NB4 (cell line): ENCODE results near the gene NENF.

Source experiments
- MYC ChIP-seq: IDR thresholded peaks from 2 replicates; pipeline ENCODE4 v1.6.1; 2011; ENCODE audit warnings: low read depth, low read length
- POLR2A ChIP-seq: IDR thresholded peaks from 2 replicates; pipeline ENCODE4 v1.6.1; 2011; ENCODE audit warnings: mild to moderate bottlenecking; ENCODE audit not compliant: insufficient read length; ENCODE audit errors: extremely low read depth
- TF ChIP-seq, protein P1 (sequence below): IDR thresholded peaks from one replicate; pipeline ENCODE4 v1.5.1; 2012; ENCODE audit warnings: low read depth, low read length
- TF ChIP-seq, protein P2 (sequence below): IDR thresholded peaks from 2 replicates; pipeline ENCODE4 v1.6.1; 2011; ENCODE audit warnings: low read depth, low read length

- TF ChIP-seq, protein P1, sequence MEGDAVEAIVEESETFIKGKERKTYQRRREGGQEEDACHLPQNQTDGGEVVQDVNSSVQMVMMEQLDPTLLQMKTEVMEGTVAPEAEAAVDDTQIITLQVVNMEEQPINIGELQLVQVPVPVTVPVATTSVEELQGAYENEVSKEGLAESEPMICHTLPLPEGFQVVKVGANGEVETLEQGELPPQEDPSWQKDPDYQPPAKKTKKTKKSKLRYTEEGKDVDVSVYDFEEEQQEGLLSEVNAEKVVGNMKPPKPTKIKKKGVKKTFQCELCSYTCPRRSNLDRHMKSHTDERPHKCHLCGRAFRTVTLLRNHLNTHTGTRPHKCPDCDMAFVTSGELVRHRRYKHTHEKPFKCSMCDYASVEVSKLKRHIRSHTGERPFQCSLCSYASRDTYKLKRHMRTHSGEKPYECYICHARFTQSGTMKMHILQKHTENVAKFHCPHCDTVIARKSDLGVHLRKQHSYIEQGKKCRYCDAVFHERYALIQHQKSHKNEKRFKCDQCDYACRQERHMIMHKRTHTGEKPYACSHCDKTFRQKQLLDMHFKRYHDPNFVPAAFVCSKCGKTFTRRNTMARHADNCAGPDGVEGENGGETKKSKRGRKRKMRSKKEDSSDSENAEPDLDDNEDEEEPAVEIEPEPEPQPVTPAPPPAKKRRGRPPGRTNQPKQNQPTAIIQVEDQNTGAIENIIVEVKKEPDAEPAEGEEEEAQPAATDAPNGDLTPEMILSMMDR = no peak
- TF ChIP-seq POLR2A (no peak), MYC (no peak)
- TF ChIP-seq, protein P2, sequence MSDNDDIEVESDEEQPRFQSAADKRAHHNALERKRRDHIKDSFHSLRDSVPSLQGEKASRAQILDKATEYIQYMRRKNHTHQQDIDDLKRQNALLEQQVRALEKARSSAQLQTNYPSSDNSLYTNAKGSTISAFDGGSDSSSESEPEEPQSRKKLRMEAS = no peak
Measured at GRCh38 chr1:212488436-212489283, 55.9 kb downstream of the NENF start.
